ENCODE results near the gene TAS1R1.
"Not testable (repeated sequence)": the region's sequence is repeated elsewhere in the genome, so short reads cannot be mapped to it uniquely, and the experiment has no call there.

TAS1R1 gene

GRCh38 chr1:6523566-6523965, 31.5 kb upstream of the TAS1R1 start:
- DNase-seq, result no peak

GRCh38 chr1:6526316-6526715, 28.8 kb upstream of the TAS1R1 start:
- DNase-seq, result no peak

GRCh38 chr1:6528492-6528891, 26.6 kb upstream of the TAS1R1 start:
- no peak for DNase-seq

GRCh38 chr1:6530504-6531160, 24.5 kb upstream of the TAS1R1 start:
- no peak for DNase-seq

GRCh38 chr1:6531996-6532395, 23.1 kb upstream of the TAS1R1 start:
- no peak for DNase-seq

GRCh38 chr1:6534248-6534822, 20.8 kb upstream of the TAS1R1 start:
- DNase-seq, result no peak

GRCh38 chr1:6535214-6535613, 19.9 kb upstream of the TAS1R1 start:
- DNase-seq, result no peak

- DNase-seq, result no peak
These were observed 18.8 kb upstream of the TAS1R1 start for GRCh38 chr1:6536291-6536690.

GRCh38 chr1:6538956-6539355, 16.2 kb upstream of the TAS1R1 start:
- no peak for DNase-seq

GRCh38 chr1:6544831-6545230, 10.3 kb upstream of the TAS1R1 start:
- DNase-seq, result no peak

- DNase-seq, result no peak
These were observed 9.6 kb upstream of the TAS1R1 start for GRCh38 chr1:6545276-6546112.

- no peak for DNase-seq
These were observed 8.8 kb upstream of the TAS1R1 start for GRCh38 chr1:6546326-6546725.

GRCh38 chr1:6547301-6547700, 7.8 kb upstream of the TAS1R1 start:
- no peak for DNase-seq

GRCh38 chr1:6554031-6554906, 838 bp upstream of the TAS1R1 start, which contains the start of gene NOL9:
Gene NOL9 (minus strand): TSS chr1:6554513. CDS start chr1:6554502, 11 bp downstream.
- peak; percentile 94 for DNase-seq

- DNase-seq, result no peak
These were observed 2.5 kb downstream of the TAS1R1 start for GRCh38 chr1:6557597-6557996.

- not testable (repeated sequence) for DNase-seq
These were observed 4.1 kb downstream of the TAS1R1 start for GRCh38 chr1:6559161-6559560.

- no peak for DNase-seq
These were observed 5.2 kb downstream of the TAS1R1 start for GRCh38 chr1:6560267-6560666.

GRCh38 chr1:6569033-6569432, 13.9 kb downstream of the TAS1R1 start:
- no peak for DNase-seq

- no peak for DNase-seq
These were observed 15.0 kb downstream of the TAS1R1 start for GRCh38 chr1:6570100-6570499.

- no peak for DNase-seq
These were observed 15.9 kb downstream of the TAS1R1 start for GRCh38 chr1:6570987-6571386.

- DNase-seq, result no peak
These were observed 17.7 kb downstream of the TAS1R1 start for GRCh38 chr1:6572653-6573383.

GRCh38 chr1:6574025-6574620, 19.0 kb downstream of the TAS1R1 start:
- no peak for DNase-seq
